Prostate gland (tissue), 2 donors: ENCODE results near the gene ZNF69. TPM values are rescaled to one million over a fixed set of nuclear protein-coding genes. Genes with fewer than 3 reads are reported as not detected.
"Not testable (repeated sequence)": the region's sequence is repeated elsewhere in the genome, so short reads cannot be mapped to it uniquely, and the experiment has no call there.

Source experiments
- DNase-seq: peaks from one replicate; pipeline ENCODE4 v3.0.0-alpha.2; 2019; ENCODE audit warnings: low spot score
- H3K27ac ChIP-seq, 2 donors: fragments of 200-600 bp; sonication (generic); 2 replicates each; pipeline ENCODE4 v1.5.1; 2017 to 2019
- H3K27me3 ChIP-seq: fragments of 200-600 bp; sonication (generic); replicated peaks from 2 replicates; pipeline ENCODE4 v1.5.1; 2019; ENCODE audit not compliant: insufficient read depth
- H3K36me3 ChIP-seq, 2 donors: fragments of 200-600 bp; sonication (generic); 1 replicate in 1 of 2; 2 replicates in 1 of 2; pipeline versions ENCODE4 v1.5.1 to v1.8.1; 2017 to 2019
- H3K4me1 ChIP-seq: fragments of 200-600 bp; sonication (generic); replicated peaks from 2 replicates; pipeline ENCODE4 v1.5.1; 2019
- H3K4me3 ChIP-seq, 2 donors: fragments of 200-600 bp; sonication (generic); 2 replicates each; pipeline ENCODE4 v1.5.1; 2017 to 2019
- H3K9me3 ChIP-seq: fragments of 200-600 bp; sonication (generic); 2 replicates; pipeline ENCODE4 v1.5.1; 2017
- POLR2A ChIP-seq: fragments of 450-650 bp; IDR thresholded peaks from one replicate; pipeline ENCODE4 v1.6.1; 2016; ENCODE audit warnings: antibody characterized with exemption, mild to moderate bottlenecking
- POLR2AphosphoS5 ChIP-seq: sonication (generic); formaldehyde crosslinking; IDR thresholded peaks from one replicate; pipeline ENCODE4 v1.6.1; 2017; ENCODE audit warnings: antibody characterized with exemption
- WGBS: methylation state at CpG from one replicate; pipeline ENCODE4 v1.1.5; 2018; 5-methylcytosine and 5-hydroxymethylcytosine counted together
- intact Hi-C: fragments of 100-400 bp; cut with DNase I; formaldehyde crosslinking; loops from one replicate; pipeline ENCODE4 v1.14.2; 2022
- total RNA-seq, 2 donors: library from RNA; depleted of rRNA; stranded (reverse); fragments of >200 nt; gene quantifications; one replicate each; pipeline ENCODE4 v1.1.0, GENCODE V29; 2016
- TF ChIP-seq, protein P1 (sequence below), 4 experiments: fragments of 200-600 bp in 2 of 4; fragments of 450-650 bp in 2 of 4; sonication (generic) in 2 of 4; IDR thresholded peaks; 1 replicate in 3 of 4; 2 replicates in 1 of 4; pipeline ENCODE4 v1.5.1; 2016 to 2019; ENCODE audit warnings: antibody characterized with exemption in 4 of 4, mild to moderate bottlenecking in 2 of 4, moderate library complexity in 2 of 4

The ZNF69 gene
- total RNA-seq, 2 donors from 2014 or later: 14.4 to 28.1 TPM

DNA sequence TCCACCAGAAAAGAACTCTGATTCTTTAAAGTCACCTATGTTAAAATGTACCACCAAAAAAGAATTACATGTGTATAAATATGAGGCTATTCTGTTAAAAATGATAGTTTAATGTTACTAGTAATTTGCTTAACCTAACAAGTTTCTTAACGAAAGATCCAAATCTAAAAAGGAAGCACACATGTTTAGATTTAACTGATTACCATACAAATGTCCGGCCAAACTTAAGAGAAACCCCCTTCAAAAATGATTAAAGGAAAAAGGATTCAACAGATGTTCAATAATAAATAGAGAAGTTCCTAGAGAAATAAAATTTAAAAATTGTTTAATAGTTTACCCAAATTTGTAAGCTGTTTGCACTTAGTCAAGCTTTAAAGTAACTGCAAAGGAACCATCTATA lies 5.0 kb upstream of the ZNF69 start:
- WGBS: 61% methylated on average over 2 of the region's 2 CpGs
- Histone ChIP-seq H3K36me3 (no peaks in the 10 kb centered on the region), H3K9me3 (no peaks in the 10 kb centered on the region), H3K4me1 (no peaks in the 10 kb centered on the region), H3K27me3 (no peaks in the 10 kb centered on the region), H3K4me3 (no peak overlapping the region), H3K27ac (no peak overlapping the region)
- intact Hi-C loops: loop anchor here (5.0 to 10.0 kb wide), 2 partner anchors 182 to 260 kb away; partner anchors contain the start of genes ZNF20 and ZNF844
- no peak for DNase-seq
- TF ChIP-seq POLR2A (no peak), POLR2AphosphoS5 (no peak)
- TF ChIP-seq, protein P1, sequence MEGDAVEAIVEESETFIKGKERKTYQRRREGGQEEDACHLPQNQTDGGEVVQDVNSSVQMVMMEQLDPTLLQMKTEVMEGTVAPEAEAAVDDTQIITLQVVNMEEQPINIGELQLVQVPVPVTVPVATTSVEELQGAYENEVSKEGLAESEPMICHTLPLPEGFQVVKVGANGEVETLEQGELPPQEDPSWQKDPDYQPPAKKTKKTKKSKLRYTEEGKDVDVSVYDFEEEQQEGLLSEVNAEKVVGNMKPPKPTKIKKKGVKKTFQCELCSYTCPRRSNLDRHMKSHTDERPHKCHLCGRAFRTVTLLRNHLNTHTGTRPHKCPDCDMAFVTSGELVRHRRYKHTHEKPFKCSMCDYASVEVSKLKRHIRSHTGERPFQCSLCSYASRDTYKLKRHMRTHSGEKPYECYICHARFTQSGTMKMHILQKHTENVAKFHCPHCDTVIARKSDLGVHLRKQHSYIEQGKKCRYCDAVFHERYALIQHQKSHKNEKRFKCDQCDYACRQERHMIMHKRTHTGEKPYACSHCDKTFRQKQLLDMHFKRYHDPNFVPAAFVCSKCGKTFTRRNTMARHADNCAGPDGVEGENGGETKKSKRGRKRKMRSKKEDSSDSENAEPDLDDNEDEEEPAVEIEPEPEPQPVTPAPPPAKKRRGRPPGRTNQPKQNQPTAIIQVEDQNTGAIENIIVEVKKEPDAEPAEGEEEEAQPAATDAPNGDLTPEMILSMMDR (IDR thresholded peaks at IDR 0.05): no peak

DNA sequence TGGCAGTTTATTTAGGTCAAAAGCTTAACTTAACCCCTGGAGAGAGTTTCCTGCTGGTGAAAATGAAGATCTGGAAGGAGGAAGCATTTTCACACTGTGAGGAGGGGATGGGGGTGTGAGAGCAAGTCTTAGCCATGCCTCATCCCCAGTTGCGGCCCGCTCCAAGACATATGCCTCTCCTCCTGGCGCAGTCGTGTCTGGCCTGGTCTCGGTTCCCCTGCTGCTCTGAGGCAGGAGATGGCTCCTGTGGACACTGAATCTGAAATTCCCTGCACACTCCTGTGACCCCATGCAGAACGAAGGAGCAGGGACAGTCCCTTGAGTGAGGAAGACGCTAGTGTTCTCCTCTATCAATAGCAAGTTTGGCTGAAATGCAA lies 360 bp upstream of the ZNF69 start:
- no peaks in the 10 kb centered on the region for H3K9me3 ChIP-seq
- peak overlapping the region; percentile 92 to 96 for H3K27ac ChIP-seq
- H3K4me1 ChIP-seq: no peaks in the 10 kb centered on the region
- 24% methylated on average over 7 of the region's 7 CpGs for WGBS
- H3K27me3 ChIP-seq: no peaks in the 10 kb centered on the region
- no peak for TF ChIP-seq POLR2AphosphoS5
- TF ChIP-seq, protein P1 (IDR thresholded peaks at IDR 0.05): no peak
- TF ChIP-seq POLR2A: no peak
- intact Hi-C loops: loop anchor here (2.0 to 10.0 kb wide), 2 partner anchors 102 to 178 kb away; partner anchors contain the start of gene ZNF844
- peak overlapping the region; percentile 57 to 75 for H3K4me3 ChIP-seq
- H3K36me3 ChIP-seq: no peaks in the 10 kb centered on the region
- no peak for DNase-seq

DNA sequence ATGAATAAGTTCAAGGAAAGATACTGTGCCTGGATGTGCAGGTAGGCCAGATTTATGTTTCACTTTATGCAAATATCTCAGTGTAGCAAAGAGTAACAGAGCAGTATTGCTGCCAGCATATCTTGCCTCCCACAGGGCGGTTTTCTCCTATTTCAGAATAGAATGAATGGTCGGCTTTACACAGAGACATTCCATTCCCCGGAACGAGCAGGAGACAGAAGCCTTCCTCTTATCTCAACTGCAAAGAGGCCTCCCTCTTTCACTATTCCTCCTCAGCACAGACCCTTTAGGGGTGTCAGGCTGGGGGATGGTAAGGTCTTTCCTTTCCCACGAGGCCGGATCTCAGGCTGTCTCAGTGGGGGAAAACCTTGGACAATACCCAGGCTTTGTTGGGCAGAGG lies 2.3 kb downstream of the ZNF69 start:
- not testable (repeated sequence) for H3K4me1 ChIP-seq, H3K4me3 ChIP-seq, H3K27me3 ChIP-seq, DNase-seq, H3K9me3 ChIP-seq, H3K36me3 ChIP-seq
- intact Hi-C loops: loop anchor here (10.0 kb wide), 1 partner anchor 175 kb away; the partner anchor contains the start of gene ZNF844
- WGBS: 53% methylated on average over 6 of the region's 6 CpGs
- H3K27ac ChIP-seq: peak overlapping the region in 1 of 2 donors; percentile 96

DNA sequence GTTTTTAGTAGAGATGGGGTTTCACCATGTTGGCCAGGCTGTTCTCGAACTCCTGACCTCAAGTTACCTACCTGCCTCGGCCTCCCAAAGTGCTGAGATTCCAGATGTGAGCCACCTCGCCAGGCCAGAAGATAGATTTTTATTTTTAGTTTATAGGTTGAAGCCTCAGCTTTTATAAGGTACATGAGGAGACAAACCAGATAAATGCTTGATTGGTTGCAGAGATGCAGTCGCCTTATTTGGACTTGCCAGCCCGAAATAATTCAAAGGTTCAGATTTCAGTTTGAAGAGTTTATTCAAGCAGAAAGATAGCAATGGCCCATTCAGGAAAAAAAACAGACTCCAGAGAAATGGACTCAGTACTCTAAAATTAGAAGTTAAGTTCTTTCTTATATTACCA lies 3.1 kb downstream of the ZNF69 start:
- Histone ChIP-seq H3K27me3 (no peaks in the 10 kb centered on the region), H3K9me3 (no peaks in the 10 kb centered on the region), H3K4me1 (no peaks in the 10 kb centered on the region), H3K36me3 (no peaks in the 10 kb centered on the region), H3K27ac (peak overlapping the region in 1 of 2 donors; percentile 96), H3K4me3 (no peak overlapping the region)
- DNase-seq: no peak
- TF ChIP-seq, protein P1 (IDR thresholded peaks at IDR 0.05): no peak
- TF ChIP-seq POLR2A: no peak
- no peak for TF ChIP-seq POLR2AphosphoS5
- WGBS: 53% methylated on average over 5 of the region's 5 CpGs
- intact Hi-C loops: no loop called here

DNA sequence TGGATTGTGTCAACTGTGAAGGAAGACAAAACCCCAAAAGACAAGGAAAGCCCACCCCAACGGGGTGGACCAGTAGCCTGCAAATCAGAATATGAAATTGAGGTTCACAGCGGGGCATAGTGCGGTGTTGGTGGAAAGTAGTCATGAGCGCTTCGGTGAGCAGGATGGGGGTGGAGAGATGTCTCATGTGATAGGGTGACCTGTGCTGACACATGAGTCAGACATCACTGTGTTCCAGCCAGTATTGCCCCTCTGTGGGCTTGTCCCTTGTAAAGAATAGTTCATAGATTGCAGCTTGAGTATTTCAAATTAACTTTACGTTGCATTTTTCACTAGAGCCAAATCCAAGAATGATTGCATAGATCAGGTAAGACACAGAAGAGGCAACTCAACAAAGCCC lies 7.3 kb downstream of the ZNF69 start:
- WGBS: 92% methylated on average over 6 of the region's 6 CpGs
- no peak for DNase-seq
- H3K4me1 ChIP-seq: no peaks in the 10 kb centered on the region
- H3K4me3 ChIP-seq: no peak overlapping the region
- TF ChIP-seq, protein P1 (IDR thresholded peaks at IDR 0.05): no peak
- TF ChIP-seq POLR2AphosphoS5 (no peak), POLR2A (no peak)
- H3K36me3 ChIP-seq: no peaks in the 10 kb centered on the region
- H3K27ac ChIP-seq: no peak overlapping the region
- intact Hi-C loops: no loop called here
- no peaks in the 10 kb centered on the region for H3K9me3 ChIP-seq
- H3K27me3 ChIP-seq: no peaks in the 10 kb centered on the region
